NCI-H1092 treated with DMSO at 0.1 percent for 48 hours (cell line): Measurements from ENCODE around the gene ELOVL6.
"Not testable (repeated sequence)": the region's sequence is repeated elsewhere in the genome, so short reads cannot be mapped to it uniquely, and the experiment has no call there.

Experiments
- DNase-seq: peaks from one replicate; lab custom pipeline; 2025; lab: John Stamatoyannopoulos, UW

Gene ELOVL6

GRCh38 chr4:110160618-110161017, 37.8 kb downstream of the ELOVL6 start:
- DNase-seq = no peak

- DNase-seq = no peak
These were observed 38.9 kb downstream of the ELOVL6 start for GRCh38 chr4:110159541-110159940.

GRCh38 chr4:110157580-110157979, 40.8 kb downstream of the ELOVL6 start:
- DNase-seq = no peak

GRCh38 chr4:110157166-110157565, 41.2 kb downstream of the ELOVL6 start:
- not testable (repeated sequence) for DNase-seq

GRCh38 chr4:110156442-110156841, 42.0 kb downstream of the ELOVL6 start:
- no peak for DNase-seq

- no peak for DNase-seq
These were observed 42.8 kb downstream of the ELOVL6 start for GRCh38 chr4:110155654-110156053.

GRCh38 chr4:110154582-110154981, 43.8 kb downstream of the ELOVL6 start:
- DNase-seq = no peak

GRCh38 chr4:110152386-110152785, 46.0 kb downstream of the ELOVL6 start:
- DNase-seq = no peak

GRCh38 chr4:110149089-110149488, 49.3 kb downstream of the ELOVL6 start:
- no peak for DNase-seq

- DNase-seq = no peak
These were observed 56.0 kb downstream of the ELOVL6 start for GRCh38 chr4:110142461-110142860.

GRCh38 chr4:110139815-110140214, 58.6 kb downstream of the ELOVL6 start:
- no peak for DNase-seq

- DNase-seq = no peak
These were observed 59.3 kb downstream of the ELOVL6 start for GRCh38 chr4:110139111-110139510.

GRCh38 chr4:110138551-110138950, 59.9 kb downstream of the ELOVL6 start:
- DNase-seq = no peak

GRCh38 chr4:110137829-110138228, 60.6 kb downstream of the ELOVL6 start:
- no peak for DNase-seq

- no peak for DNase-seq
These were observed 62.9 kb downstream of the ELOVL6 start for GRCh38 chr4:110135523-110135922.

GRCh38 chr4:110135076-110135475, 63.3 kb downstream of the ELOVL6 start:
- DNase-seq = no peak

- no peak for DNase-seq
These were observed 64.0 kb downstream of the ELOVL6 start for GRCh38 chr4:110134269-110134869.

- no peak for DNase-seq
These were observed 65.3 kb downstream of the ELOVL6 start for GRCh38 chr4:110132816-110133719.

- no peak for DNase-seq
These were observed 66.5 kb downstream of the ELOVL6 start for GRCh38 chr4:110131916-110132315.

GRCh38 chr4:110130576-110131358, 67.6 kb downstream of the ELOVL6 start:
- no peak for DNase-seq

GRCh38 chr4:110129544-110129943, 68.9 kb downstream of the ELOVL6 start:
- DNase-seq = no peak

GRCh38 chr4:110128472-110128919, 69.9 kb downstream of the ELOVL6 start:
- no peak for DNase-seq

GRCh38 chr4:110128029-110128428, 70.4 kb downstream of the ELOVL6 start:
- no peak for DNase-seq
